Prostate gland (tissue), 2 donors: ENCODE data around the gene MDK.

Experiments used
- POLR2A ChIP-seq: fragments of 450-650 bp; IDR thresholded peaks from one replicate; pipeline ENCODE4 v1.6.1; 2016; ENCODE audit warnings: antibody characterized with exemption, mild to moderate bottlenecking
- TF ChIP-seq, protein P1 (sequence below), 4 experiments: fragments of 200-600 bp in 2 of 4; fragments of 450-650 bp in 2 of 4; sonication (generic) in 2 of 4; IDR thresholded peaks; 1 replicate in 3 of 4; 2 replicates in 1 of 4; pipeline ENCODE4 v1.5.1; 2016 to 2019; ENCODE audit warnings: antibody characterized with exemption in 4 of 4, mild to moderate bottlenecking in 2 of 4, moderate library complexity in 2 of 4

DNA sequence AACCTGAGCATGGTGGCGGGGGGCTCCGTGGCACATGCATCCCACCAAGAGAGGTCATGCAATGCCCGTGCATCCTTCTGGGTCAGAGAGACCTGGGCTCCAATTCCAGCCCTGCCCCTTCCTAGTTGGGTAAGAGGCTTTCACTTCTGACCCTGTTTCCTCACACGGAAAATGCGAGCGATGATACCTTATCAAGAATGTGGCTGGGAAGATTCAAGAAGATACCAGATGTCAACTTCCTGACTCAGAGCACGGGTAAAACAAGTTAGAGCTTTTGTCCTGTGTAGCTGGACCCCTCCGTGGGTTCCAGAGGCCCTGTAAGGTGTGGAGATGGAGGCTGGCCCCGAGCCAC lies 42.9 kb upstream of the MDK start:
- TF ChIP-seq, protein P1, sequence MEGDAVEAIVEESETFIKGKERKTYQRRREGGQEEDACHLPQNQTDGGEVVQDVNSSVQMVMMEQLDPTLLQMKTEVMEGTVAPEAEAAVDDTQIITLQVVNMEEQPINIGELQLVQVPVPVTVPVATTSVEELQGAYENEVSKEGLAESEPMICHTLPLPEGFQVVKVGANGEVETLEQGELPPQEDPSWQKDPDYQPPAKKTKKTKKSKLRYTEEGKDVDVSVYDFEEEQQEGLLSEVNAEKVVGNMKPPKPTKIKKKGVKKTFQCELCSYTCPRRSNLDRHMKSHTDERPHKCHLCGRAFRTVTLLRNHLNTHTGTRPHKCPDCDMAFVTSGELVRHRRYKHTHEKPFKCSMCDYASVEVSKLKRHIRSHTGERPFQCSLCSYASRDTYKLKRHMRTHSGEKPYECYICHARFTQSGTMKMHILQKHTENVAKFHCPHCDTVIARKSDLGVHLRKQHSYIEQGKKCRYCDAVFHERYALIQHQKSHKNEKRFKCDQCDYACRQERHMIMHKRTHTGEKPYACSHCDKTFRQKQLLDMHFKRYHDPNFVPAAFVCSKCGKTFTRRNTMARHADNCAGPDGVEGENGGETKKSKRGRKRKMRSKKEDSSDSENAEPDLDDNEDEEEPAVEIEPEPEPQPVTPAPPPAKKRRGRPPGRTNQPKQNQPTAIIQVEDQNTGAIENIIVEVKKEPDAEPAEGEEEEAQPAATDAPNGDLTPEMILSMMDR (IDR thresholded peaks at IDR 0.05): no peak
- TF ChIP-seq POLR2A: no peak
